SU-DHL-6 (cell line): ENCODE results near the gene PCARE.

Source experiments
- H2AFZ ChIP-seq: fragments of 200-600 bp; sonication (generic); 2 replicates; pipeline ENCODE4 v1.6.1; 2014; ENCODE audit warnings: low read depth, mild to moderate bottlenecking, moderate library complexity, mixed read lengths, antibody characterized with exemption, low read length; ENCODE audit not compliant: severe bottlenecking
- H3F3A ChIP-seq: fragments of 200-600 bp; shearing (Covaris generic); 2 replicates; pipeline ENCODE4 v1.6.0; 2016; ENCODE audit warnings: antibody characterized with exemption, mild to moderate bottlenecking; ENCODE audit not compliant: insufficient read depth
- H3K27ac ChIP-seq: fragments of 200-600 bp; sonication (generic); 2 replicates; pipeline ENCODE4 v1.5.1; 2016; ENCODE audit warnings: low read depth, mild to moderate bottlenecking, low read length, moderate library complexity, mixed read lengths
- H3K27me3 ChIP-seq: fragments of 200-600 bp; sonication (generic), shearing (Covaris generic); 2 replicates; pipeline ENCODE4 v1.6.0; 2014; ENCODE audit warnings: mild to moderate bottlenecking, low read length
- H3K36me3 ChIP-seq: fragments of 200-600 bp; sonication (generic); 2 replicates; pipeline ENCODE4 v1.6.1; 2014; ENCODE audit warnings: mild to moderate bottlenecking, low read length, mixed read lengths
- H3K4me2 ChIP-seq: fragments of 300-600, 200-600 bp; shearing (Covaris generic), sonication (generic); 2 replicates; pipeline ENCODE4 v1.6.0; 2014; ENCODE audit warnings: low read length, low read depth, mild to moderate bottlenecking; ENCODE audit not compliant: poor library complexity, severe bottlenecking
- H3K4me3 ChIP-seq: fragments of 200-600 bp; sonication (generic); 2 replicates; pipeline ENCODE4 v1.5.1; 2014; ENCODE audit warnings: antibody characterized with exemption, low read length, mild to moderate bottlenecking, mixed read lengths; ENCODE audit not compliant: insufficient read depth, poor library complexity, severe bottlenecking
- H3K79me2 ChIP-seq: fragments of 200-600 bp; sonication (generic); 2 replicates; pipeline ENCODE4 v1.6.1; 2014; ENCODE audit warnings: mild to moderate bottlenecking, low read length, moderate library complexity; ENCODE audit not compliant: insufficient read depth
- H3K9ac ChIP-seq: fragments of 200-600 bp; sonication (generic); 2 replicates; pipeline ENCODE4 v1.7.0; 2014; ENCODE audit warnings: mild to moderate bottlenecking, low read length
- H3K9me2 ChIP-seq: fragments of 200-600 bp; sonication (generic); replicated peaks from 2 replicates; pipeline ENCODE4 v1.6.1; 2014; ENCODE audit warnings: low read length; ENCODE audit not compliant: insufficient read depth
- H3K9me3 ChIP-seq: fragments of 200-600 bp; sonication (generic); 2 replicates; pipeline ENCODE4 v1.6.1; 2014; ENCODE audit warnings: low read length, mixed read lengths; ENCODE audit not compliant: insufficient read depth
- H4K20me1 ChIP-seq: fragments of 200-600 bp; sonication (generic); 2 replicates; pipeline ENCODE4 v1.6.1; 2014; ENCODE audit warnings: low read depth, mild to moderate bottlenecking, antibody characterized with exemption, low read length, moderate library complexity, mixed read lengths
- EZH2phosphoT487 ChIP-seq: fragments of 200-600 bp; sonication (generic), shearing (Covaris generic); conservative IDR thresholded peaks from 2 replicates; pipeline ENCODE4 v1.6.1; 2018; ENCODE audit warnings: mild to moderate bottlenecking, antibody characterized with exemption, low read length, moderate library complexity, mixed read lengths
- TF ChIP-seq, protein P1 (sequence below): fragments of 200-600 bp; sonication (generic); IDR thresholded peaks from one replicate; pipeline ENCODE4 v1.5.1; 2017; ENCODE audit warnings: antibody characterized with exemption, mild to moderate bottlenecking, low read length, moderate library complexity; ENCODE audit not compliant: insufficient read depth, poor library complexity, severe bottlenecking

The PCARE gene

DNA sequence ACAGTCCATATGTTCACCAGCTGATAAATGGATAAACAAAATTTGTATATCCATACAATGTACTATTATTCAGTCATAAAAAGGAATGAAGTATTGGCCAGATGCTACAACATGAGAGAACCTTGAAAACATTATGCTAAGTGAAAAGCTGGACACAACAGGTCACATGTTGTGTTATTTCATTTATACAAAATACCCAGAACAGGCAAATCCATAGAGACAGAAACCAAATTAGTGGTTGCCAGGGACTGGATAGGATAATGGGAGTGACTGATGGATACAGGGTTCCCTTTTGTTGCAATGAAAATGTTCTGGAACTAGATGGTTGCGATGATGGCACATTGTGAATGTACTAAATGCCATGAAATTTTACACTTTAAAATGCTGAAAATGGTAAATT, 10.2 kb upstream of the PCARE start:
- Histone ChIP-seq H3K36me3 (no peaks in the 10 kb centered on the region), H3K4me2 (no peak overlapping the region), H4K20me1 (no peaks in the 10 kb centered on the region), H3K27ac (no peak overlapping the region), H3K27me3 (no peaks in the 10 kb centered on the region), H3K9me2 (no peaks in the 10 kb centered on the region), H3F3A (no peaks in the 10 kb centered on the region), H2AFZ (no peak overlapping the region), H3K79me2 (no peaks in the 10 kb centered on the region), H3K9me3 (peaks cover 18% of the 10 kb centered on the region), H3K4me3 (no peak overlapping the region), H3K9ac (no peak overlapping the region)
- TF ChIP-seq, protein P1, sequence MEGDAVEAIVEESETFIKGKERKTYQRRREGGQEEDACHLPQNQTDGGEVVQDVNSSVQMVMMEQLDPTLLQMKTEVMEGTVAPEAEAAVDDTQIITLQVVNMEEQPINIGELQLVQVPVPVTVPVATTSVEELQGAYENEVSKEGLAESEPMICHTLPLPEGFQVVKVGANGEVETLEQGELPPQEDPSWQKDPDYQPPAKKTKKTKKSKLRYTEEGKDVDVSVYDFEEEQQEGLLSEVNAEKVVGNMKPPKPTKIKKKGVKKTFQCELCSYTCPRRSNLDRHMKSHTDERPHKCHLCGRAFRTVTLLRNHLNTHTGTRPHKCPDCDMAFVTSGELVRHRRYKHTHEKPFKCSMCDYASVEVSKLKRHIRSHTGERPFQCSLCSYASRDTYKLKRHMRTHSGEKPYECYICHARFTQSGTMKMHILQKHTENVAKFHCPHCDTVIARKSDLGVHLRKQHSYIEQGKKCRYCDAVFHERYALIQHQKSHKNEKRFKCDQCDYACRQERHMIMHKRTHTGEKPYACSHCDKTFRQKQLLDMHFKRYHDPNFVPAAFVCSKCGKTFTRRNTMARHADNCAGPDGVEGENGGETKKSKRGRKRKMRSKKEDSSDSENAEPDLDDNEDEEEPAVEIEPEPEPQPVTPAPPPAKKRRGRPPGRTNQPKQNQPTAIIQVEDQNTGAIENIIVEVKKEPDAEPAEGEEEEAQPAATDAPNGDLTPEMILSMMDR, result no peak
- no peak for TF ChIP-seq EZH2phosphoT487

DNA sequence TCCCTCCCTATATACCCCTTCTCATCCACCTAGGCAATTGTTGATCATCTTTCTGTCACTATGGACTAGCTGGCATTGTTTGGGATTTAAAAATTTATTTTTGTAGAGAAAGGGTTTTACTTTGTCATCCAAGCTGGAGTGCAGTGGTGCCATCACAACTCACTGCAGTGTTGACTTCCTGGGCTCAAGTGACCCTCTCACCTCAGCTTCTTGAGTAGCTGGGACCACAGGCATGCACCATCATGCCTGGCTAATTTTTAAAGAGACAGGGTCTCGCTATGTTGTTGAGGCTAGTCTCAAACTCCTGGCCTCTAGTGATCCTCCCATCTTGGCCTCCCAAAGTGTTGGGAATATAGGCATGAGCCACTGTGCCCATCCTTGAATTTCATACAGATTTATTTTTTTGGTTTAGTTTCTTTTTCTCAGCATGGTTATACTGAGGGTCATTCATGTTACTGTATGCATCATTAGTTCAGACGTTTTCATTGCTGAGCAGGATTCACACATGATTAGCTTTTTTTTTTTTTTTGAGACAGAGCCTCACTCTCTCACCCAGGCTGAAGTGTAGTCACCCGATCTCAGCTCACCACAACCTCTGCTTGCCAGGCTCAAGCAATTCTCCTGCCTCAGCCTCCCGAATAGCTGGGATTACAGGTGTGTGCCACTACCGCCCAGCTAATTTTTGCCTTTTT, 8.6 kb upstream of the PCARE start:
- no peak overlapping the region for H3K9ac ChIP-seq
- H3K9me2 ChIP-seq, result no peaks in the 10 kb centered on the region
- H3K36me3 ChIP-seq, result no peaks in the 10 kb centered on the region
- no peaks in the 10 kb centered on the region for H3K79me2 ChIP-seq
- no peak overlapping the region for H2AFZ ChIP-seq
- TF ChIP-seq EZH2phosphoT487, result no peak
- TF ChIP-seq, protein P1, result no peak
- H3K4me3 ChIP-seq, result no peak overlapping the region
- H3K27me3 ChIP-seq, result no peaks in the 10 kb centered on the region
- H3K4me2 ChIP-seq, result no peak overlapping the region
- H3K27ac ChIP-seq, result no peak overlapping the region
- H4K20me1 ChIP-seq, result no peaks in the 10 kb centered on the region
- H3K9me3 ChIP-seq, result peaks cover 24% of the 10 kb centered on the region
- no peaks in the 10 kb centered on the region for H3F3A ChIP-seq

DNA sequence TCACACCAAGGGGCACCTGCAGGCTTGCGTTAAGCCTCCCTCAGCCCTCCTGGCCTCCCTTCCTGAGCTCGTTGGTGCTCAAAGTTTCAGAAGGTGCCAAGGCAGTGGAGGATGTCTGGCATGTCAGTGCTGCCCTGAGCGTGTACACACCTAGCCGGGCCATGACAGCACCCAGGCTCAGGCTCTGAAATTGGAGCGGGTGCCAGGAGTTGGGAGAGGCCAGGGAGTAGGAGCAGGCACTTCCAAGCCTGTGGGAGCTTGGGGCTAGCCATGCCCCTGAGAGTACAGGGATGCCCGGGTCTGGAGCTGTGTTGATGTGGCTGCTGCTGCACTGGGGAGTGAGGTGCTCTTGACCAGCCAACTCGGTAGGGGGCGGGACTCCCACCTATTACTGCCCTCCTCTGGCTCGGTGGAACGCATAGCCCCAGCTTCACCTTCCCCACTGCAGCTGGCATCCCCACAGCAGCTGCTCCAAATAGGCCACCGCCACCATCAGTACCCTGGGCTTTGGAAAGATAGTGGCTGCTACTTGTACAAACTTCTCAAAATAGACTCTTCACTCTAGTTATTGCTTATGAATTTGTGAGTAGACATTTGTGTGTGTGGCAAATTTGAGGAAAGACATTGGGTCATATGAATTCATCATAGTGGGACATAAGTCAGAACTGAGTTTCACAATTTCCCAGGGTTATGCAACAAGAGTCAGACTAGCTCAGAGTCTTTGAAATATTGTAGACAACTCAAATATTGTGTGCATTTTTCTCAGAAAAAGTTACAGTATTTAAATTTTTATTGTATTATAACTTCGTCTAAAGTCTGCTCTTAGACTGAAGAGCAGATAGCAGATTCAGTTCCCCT, 6.8 kb upstream of the PCARE start:
- no peak overlapping the region for H3K27ac ChIP-seq
- no peak overlapping the region for H2AFZ ChIP-seq
- no peak overlapping the region for H3K9ac ChIP-seq
- no peak for TF ChIP-seq EZH2phosphoT487
- TF ChIP-seq, protein P1, result no peak
- no peak overlapping the region for H3K4me3 ChIP-seq
- H3K36me3 ChIP-seq, result no peaks in the 10 kb centered on the region
- no peaks in the 10 kb centered on the region for H3F3A ChIP-seq
- H3K4me2 ChIP-seq, result no peak overlapping the region
- H3K79me2 ChIP-seq, result no peaks in the 10 kb centered on the region
- no peaks in the 10 kb centered on the region for H3K9me2 ChIP-seq
- no peaks in the 10 kb centered on the region for H3K27me3 ChIP-seq
- H4K20me1 ChIP-seq, result no peaks in the 10 kb centered on the region
- H3K9me3 ChIP-seq, result peaks cover 24% of the 10 kb centered on the region
